GM04503 (cell line): ENCODE results near the gene TRIM14.
"Not testable (repeated sequence)": the region's sequence is repeated elsewhere in the genome, so short reads cannot be mapped to it uniquely, and the experiment has no call there.

ENCODE experiments used
- DNase-seq: peaks from one replicate; pipeline ENCODE4 v3.0.0-alpha.2; 2012; ENCODE audit warnings: low read depth

TRIM14 gene

DNA sequence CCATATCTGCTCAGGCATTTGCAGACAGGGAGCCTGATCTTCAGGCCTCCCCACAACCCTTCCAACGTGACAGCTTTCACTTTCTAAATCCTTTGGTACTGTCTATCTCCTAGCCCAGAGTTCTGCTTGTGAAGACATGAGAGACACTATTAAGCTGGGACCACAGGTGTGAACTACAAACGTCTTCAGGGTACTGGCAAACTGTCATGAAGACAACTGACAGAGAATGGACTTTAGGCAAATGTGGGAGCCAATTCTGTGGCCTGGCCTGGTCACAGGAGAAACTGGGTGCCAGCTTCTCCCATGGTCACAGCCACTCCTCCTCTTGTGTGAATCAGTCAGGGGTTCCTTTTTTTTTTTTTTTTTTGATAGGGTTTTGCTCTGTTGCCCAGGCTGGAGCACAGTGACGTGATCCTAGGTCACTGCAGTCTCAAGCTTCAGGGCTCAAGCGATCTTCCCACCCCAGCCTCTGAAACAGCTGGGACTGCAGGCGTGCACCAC lies 10.4 kb downstream of the TRIM14 start:
- DNase-seq = no peak

GRCh38 chr9:98107926-98108325 lies 11.1 kb downstream of the TRIM14 start:
- no peak for DNase-seq

- DNase-seq = no peak
Observed at GRCh38 chr9:98105006-98105405, 14.0 kb downstream of the TRIM14 start.

DNA sequence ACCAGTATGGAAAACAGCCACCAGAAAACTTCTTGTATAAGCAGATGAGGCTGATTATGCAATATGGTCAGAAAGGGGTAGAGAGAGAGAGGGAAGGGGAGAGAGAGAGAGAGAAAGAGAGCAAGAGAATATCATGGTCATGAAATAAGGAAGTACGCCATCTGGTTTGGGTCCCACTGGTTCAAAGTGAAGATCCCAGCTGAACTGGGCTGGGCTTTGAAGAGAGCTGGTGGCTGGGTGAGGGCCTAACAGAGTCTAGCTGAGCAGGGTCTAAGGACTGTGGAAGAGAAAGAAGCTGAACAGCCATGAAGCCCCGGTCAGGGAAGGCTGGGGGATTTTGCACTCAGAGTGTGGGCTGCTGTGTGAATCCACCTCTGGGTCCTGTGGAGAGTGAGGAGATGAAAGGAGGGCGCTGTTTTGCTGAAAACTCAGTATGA lies 14.6 kb downstream of the TRIM14 start:
- no peak for DNase-seq

DNA sequence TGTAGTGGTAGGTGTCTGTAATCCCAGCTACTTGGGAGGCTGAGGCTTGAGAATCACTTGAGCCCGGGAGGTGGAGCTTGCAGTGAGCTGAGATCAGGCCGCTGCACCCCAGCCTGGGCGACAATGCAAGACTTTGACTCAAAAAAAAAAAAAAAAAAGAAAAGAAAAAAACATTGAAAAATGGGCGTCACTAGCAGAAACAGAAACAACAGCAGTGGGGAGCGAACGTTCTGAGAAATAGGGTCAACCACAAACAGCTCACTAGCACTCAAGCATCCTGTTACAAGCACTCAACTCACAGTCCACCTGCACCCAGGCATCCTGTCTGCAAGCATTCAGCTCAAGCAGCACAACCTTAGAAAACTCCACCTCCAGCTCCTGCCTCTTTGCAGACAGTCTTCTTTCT lies 17.2 kb downstream of the TRIM14 start:
- no peak for DNase-seq

GRCh38 chr9:98101416-98101815 lies 17.6 kb downstream of the TRIM14 start:
- DNase-seq = no peak

- DNase-seq = no peak
Observed at GRCh38 chr9:98100456-98100855, 18.6 kb downstream of the TRIM14 start.

DNA sequence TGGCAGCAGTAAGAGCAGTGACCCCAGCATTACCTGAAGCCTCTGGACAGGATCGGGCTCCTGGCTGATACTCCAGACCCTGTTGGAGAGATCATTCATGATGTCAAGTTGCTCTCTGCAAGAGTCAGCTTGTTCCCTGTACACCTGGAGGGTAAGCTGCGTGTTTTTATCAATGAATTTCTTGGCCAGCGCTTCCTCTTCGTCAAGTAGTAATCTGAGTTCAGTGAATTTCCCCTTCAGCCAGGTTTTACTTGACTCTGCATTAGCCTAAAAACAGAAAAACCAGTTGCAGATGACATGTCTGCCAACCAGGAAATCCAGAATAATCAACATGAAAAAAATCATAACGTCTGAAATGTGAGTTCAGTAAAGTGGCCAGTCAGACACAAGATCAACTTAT lies 19.1 kb downstream of the TRIM14 start:
- no peak for DNase-seq

- no peak for DNase-seq
Observed at GRCh38 chr9:98099346-98099745, 19.7 kb downstream of the TRIM14 start.

- DNase-seq = no peak
Observed at GRCh38 chr9:98097836-98098235, 21.2 kb downstream of the TRIM14 start.

GRCh38 chr9:98096091-98096490 lies 22.9 kb downstream of the TRIM14 start:
- DNase-seq = no peak

- DNase-seq = no peak
Observed at GRCh38 chr9:98095401-98095800, 23.6 kb downstream of the TRIM14 start.

- DNase-seq = no peak
Observed at GRCh38 chr9:98094851-98095250, 24.2 kb downstream of the TRIM14 start.

- DNase-seq = no peak
Observed at GRCh38 chr9:98094316-98094715, 24.7 kb downstream of the TRIM14 start.

GRCh38 chr9:98092613-98092931 lies 26.4 kb downstream of the TRIM14 start:
- no peak for DNase-seq

GRCh38 chr9:98091735-98092612 lies 27.0 kb downstream of the TRIM14 start:
- no peak for DNase-seq

DNA sequence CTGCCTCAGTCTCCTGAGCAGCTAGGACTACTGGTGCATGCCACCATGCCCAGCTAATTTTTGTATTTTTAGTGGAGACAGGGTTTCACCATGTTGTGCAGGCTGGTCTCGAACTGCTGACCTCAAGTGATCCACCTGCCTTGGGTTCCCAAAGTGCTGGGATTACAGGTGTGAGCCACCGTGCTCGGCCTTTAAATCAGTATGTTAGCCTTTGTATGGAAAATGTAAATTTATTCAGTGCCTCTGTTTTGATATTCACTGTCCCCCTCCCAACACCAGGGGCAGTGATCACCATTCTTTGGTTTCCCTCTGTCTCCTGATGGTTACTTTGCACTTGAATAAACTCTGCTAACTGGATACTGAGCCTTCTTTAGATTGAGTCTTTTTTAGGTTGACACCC lies 28.3 kb downstream of the TRIM14 start:
- DNase-seq = not testable (repeated sequence)

- no peak for DNase-seq
Observed at GRCh38 chr9:98087420-98088354, 31.3 kb downstream of the TRIM14 start.

DNA sequence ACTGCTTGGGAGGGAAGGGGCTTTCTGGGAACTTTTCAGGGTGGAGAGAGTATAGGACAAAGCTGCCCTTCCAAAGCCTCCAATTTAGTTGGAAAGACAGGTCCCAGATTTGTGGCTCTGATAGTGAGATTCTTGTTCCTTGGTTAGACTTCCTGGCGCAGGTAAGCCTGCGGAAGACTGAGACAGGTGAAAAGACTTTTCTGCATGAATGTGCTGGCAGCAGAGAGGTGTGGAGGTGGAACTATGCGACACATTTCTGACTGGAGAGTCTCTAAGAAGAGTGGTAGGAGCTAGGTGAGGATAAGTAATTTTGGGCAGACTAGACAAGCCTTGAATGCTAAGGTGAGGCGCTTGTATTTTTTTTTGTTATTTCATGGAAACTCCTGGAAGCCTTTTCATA lies 32.6 kb downstream of the TRIM14 start:
- DNase-seq = no peak

- DNase-seq = no peak
Observed at GRCh38 chr9:98085944-98086343, 33.1 kb downstream of the TRIM14 start.

DNA sequence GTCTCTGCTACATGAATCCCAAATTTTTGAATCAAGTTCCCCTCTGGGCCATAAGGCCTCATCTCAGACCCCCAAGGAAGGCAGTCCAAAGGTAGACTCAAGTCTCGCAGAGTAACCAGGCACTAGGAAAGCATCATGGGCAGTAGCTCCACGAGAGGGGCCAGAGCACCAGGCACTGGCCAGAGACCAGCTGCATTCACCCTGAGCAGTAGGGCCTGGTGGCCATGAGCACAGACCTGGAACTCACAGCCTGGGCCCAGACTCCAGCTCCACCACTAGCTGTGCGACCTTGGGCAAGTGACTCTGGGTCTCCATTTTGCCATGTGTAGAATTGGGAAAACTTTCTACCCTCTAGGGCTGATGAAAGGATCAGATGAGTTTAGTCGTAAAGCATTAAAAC lies 34.0 kb downstream of the TRIM14 start:
- no peak for DNase-seq

DNA sequence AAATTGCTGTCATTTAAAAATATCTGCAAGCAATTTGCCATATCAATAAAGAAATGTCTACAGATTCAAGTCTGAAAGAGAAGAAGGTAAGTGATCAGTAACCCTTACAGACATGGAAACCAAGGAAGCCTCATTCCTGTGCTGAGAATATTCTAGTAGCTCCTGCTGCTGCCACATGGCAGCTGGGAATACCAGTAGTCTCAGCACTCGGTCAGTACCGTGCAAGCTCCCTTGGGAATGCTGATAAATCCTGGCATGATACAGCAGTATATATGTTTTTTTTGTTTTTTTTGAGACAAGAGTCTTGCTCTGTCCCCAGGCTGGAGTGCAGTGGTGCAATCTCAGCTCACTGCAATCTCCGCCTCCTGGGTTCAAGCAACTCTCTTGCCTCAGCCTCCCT lies 34.6 kb downstream of the TRIM14 start:
- no peak for DNase-seq
